Left lung (tissue), 10 donors: ENCODE data around the gene PTPRA. TPM values are rescaled to one million over a fixed set of nuclear protein-coding genes. Genes with fewer than 3 reads are reported as not detected.

Experiments
- ATAC-seq: fragments of 200-7000 bp; cut with Tn5 transposase; one replicate; pipeline ENCODE4 v1.9.1; 2020; ENCODE audit warnings: moderate library complexity
- DNase-seq, 4 donors: peaks; one replicate each; pipeline ENCODE4 v3.0.0-alpha.2; 2013 to 2020
- H3K27ac ChIP-seq, 2 donors: fragments of 200-600 bp; sonication (generic) in 1 of 2; one replicate each; pipeline versions ENCODE4 v1.5.0 to v1.8.0; 2020 to 2021
- H3K27me3 ChIP-seq, 2 donors: fragments of 200-600 bp; sonication (generic) in 1 of 2; one replicate each; pipeline versions ENCODE4 v1.5.0 to v1.8.0; 2020 to 2021
- H3K36me3 ChIP-seq, 2 donors: fragments of 200-600 bp; sonication (generic) in 1 of 2; one replicate each; pipeline versions ENCODE4 v1.5.0 to v1.8.0; 2020 to 2021
- H3K4me1 ChIP-seq, 2 donors: fragments of 200-600 bp; one replicate each; pipeline ENCODE4 v1.8.0; 2021
- H3K4me3 ChIP-seq, 2 donors: fragments of 200-600 bp; sonication (generic) in 1 of 2; one replicate each; pipeline versions ENCODE4 v1.5.0 to v1.8.0; 2020 to 2021; ENCODE audit warnings: mild to moderate bottlenecking in 1 of 2
- H3K9me3 ChIP-seq, 2 donors: fragments of 200-600 bp; sonication (generic) in 1 of 2; one replicate each; pipeline versions ENCODE4 v1.5.0 to v1.8.0; 2020 to 2021
- intact Hi-C, 2 donors: fragments of 100-400 bp; cut with DNase I; formaldehyde crosslinking; loops; one replicate each; pipeline versions ENCODE4 v1.11.2 to v1.14.2; 2022
- polyA plus RNA-seq, 6 donors: library from polyadenylated mRNA; unstranded; fragments of 120-200 nt; gene quantifications; one replicate each; pipeline ENCODE4 v1.2.1, GENCODE V29; 2013; ENCODE audit not compliant: insufficient read length in 6 of 6
- total RNA-seq, 2 donors: library from RNA; stranded (reverse); fragmentation: NEBNext Ultra II Directional; extraction: Animal tissue kit (Norgen Biotek cat#: 25700); gene quantifications; one replicate each; pipeline ENCODE4 v1.2.1, GENCODE V29; 2021
- TF ChIP-seq, protein P1 (sequence below), 2 donors: fragments of 200-600 bp; sonication (generic) in 1 of 2; IDR thresholded peaks; one replicate each; pipeline versions ENCODE4 v1.5.0 to v1.8.0; 2021; ENCODE audit warnings: antibody characterized with exemption in 2 of 2
- donor health status: DM: no; HTN: yes; CAD: no.
- donor health status: DM: no; HTN: no; CAD: no.

PTPRA gene
- total and polyA plus RNA-seq, 8 donors: 51.0 to 88.1 (median 78.6) TPM

DNA sequence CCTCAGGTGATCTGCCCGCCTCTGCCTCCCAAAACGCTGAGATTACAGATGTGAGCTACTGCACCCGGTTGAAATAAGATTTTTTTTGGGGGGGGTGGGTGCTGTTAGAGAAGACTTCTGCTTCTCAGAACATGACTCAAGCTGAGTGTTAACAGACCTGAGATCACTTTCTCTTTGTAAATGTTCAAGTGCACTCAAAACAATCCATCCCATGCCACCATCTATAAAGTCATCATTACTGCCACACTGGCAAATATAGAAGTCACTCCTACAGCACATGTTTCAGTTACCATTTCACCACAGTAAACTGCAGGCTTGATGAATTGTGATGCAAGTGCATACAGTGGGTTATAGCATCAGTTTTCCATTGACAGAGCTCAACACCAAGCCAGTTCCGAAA, 23.8 kb upstream of the PTPRA start:
- Histone ChIP-seq H3K36me3 (peaks cover 0 to 6% of the 10 kb centered on the region in 2 donors), H3K4me3 (no peak overlapping the region), H3K27me3 (no peaks in the 10 kb centered on the region), H3K4me1 (peaks cover 0 to 9% of the 10 kb centered on the region in 2 donors), H3K9me3 (no peaks in the 10 kb centered on the region), H3K27ac (no peak overlapping the region)
- TF ChIP-seq, protein P1, sequence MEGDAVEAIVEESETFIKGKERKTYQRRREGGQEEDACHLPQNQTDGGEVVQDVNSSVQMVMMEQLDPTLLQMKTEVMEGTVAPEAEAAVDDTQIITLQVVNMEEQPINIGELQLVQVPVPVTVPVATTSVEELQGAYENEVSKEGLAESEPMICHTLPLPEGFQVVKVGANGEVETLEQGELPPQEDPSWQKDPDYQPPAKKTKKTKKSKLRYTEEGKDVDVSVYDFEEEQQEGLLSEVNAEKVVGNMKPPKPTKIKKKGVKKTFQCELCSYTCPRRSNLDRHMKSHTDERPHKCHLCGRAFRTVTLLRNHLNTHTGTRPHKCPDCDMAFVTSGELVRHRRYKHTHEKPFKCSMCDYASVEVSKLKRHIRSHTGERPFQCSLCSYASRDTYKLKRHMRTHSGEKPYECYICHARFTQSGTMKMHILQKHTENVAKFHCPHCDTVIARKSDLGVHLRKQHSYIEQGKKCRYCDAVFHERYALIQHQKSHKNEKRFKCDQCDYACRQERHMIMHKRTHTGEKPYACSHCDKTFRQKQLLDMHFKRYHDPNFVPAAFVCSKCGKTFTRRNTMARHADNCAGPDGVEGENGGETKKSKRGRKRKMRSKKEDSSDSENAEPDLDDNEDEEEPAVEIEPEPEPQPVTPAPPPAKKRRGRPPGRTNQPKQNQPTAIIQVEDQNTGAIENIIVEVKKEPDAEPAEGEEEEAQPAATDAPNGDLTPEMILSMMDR (IDR thresholded peaks at IDR 0.05): no peak
- DNase-seq: no peak
- no peak for ATAC-seq
- intact Hi-C loops: no loop called here

DNA sequence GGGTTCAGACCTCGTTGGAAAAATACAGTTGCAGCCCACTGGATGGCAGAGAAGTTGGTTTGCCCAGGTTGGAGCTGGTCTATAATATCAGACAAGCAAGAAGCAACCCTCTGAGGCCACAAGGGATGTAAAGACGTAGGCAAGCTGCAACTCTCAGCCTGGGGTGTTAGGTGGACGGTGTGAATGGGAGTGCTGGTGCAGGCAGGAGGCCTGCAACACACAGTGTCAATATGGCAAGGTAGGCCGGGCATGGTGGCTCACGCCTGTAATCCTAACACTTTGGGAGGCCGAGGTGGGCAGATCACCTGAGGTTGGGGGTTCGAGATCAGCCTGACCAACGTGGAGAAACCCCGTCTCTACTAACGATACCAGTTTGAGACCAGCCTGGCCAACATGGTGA, 22.2 kb upstream of the PTPRA start:
- Histone ChIP-seq H3K27ac (no peak overlapping the region), H3K4me3 (no peak overlapping the region), H3K4me1 (peaks cover 0 to 9% of the 10 kb centered on the region in 2 donors), H3K9me3 (no peaks in the 10 kb centered on the region), H3K27me3 (no peaks in the 10 kb centered on the region), H3K36me3 (peaks cover 0 to 6% of the 10 kb centered on the region in 2 donors)
- TF ChIP-seq, protein P1 (IDR thresholded peaks at IDR 0.05): no peak
- DNase-seq (no peak), ATAC-seq (no peak)
- intact Hi-C loops: loop anchor here in 1 of 2 donors (5.0 kb wide), 1 partner anchor 99 kb away; no protein-coding TSS in a partner anchor

DNA sequence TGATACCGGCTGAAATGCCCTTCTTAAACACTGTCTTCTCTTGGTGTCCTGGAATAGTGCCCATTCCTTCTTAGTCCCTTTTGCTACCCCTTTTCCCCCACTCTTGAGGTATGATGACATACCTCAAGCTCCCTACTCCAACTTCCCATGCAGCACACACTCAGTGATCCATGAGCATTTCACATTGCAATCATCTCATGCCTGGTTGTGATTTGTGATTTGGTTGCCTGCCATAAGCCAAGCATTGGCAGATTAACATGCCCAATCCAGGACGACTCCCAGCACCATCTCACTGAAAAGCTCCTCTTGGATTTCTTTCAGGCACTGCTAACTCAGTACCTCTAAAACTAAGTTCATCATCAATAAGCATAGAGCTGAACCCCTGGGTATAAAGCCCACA, 14.7 kb upstream of the PTPRA start:
- no peak for ATAC-seq
- intact Hi-C loops: no loop called here
- no peak for DNase-seq

DNA sequence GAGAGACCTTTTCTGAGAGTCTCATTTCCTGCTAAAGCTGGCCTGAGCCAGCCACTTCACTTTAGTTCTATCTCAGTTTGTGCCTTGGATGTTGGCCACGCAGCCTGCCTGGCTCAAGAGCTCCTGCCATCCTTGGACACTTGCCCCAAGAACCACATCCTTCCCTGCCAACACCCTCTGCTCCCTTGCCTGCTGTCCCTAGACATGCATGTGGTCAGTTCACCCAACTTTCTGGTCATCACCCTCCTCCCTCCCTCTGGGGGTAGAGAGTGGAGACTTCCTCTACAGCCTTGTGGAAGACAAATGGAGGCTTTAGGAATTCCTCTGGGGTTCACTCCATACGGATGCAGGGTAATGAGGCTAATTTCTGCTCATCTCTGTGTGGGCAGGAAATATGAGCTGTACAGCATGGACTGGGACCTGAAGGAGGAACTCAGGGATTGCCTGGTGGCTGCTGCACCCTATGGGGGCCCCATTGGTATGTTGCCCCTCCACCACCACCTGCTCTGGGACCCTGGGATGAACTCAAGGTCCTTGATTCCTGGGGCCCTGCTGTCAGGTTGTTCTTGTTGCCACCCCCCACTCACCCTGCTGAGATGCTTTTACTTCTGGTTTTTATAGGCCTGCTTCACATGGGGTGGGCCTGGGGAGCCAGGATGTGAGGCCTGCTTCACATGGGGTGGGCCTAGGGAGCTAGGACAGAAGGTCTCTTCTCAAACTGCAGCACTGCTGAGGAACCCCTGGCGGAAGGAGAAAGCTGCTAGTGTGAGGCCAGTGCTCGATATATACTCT, 13.8 kb upstream of the PTPRA start:
- H3K4me3 ChIP-seq: no peak overlapping the region
- H3K4me1 ChIP-seq: no peaks in the 10 kb centered on the region
- peaks cover 0 to 45% of the 10 kb centered on the region in 2 donors for H3K36me3 ChIP-seq
- H3K27ac ChIP-seq: no peak overlapping the region
- no peaks in the 10 kb centered on the region for H3K27me3 ChIP-seq
- ATAC-seq (no peak), DNase-seq (no peak)
- intact Hi-C loops: no loop called here
- no peaks in the 10 kb centered on the region for H3K9me3 ChIP-seq
- TF ChIP-seq, protein P1 (IDR thresholded peaks at IDR 0.05): no peak

More for the DNA sequence above, 14.7 kb upstream of the PTPRA start:
- Histone ChIP-seq H3K27me3 (no peaks in the 10 kb centered on the region), H3K27ac (no peak overlapping the region), H3K36me3 (peaks cover 0 to 35% of the 10 kb centered on the region in 2 donors), H3K9me3 (no peaks in the 10 kb centered on the region), H3K4me1 (no peaks in the 10 kb centered on the region), H3K4me3 (no peak overlapping the region)
- TF ChIP-seq, protein P1 (IDR thresholded peaks at IDR 0.05): no peak

DNA sequence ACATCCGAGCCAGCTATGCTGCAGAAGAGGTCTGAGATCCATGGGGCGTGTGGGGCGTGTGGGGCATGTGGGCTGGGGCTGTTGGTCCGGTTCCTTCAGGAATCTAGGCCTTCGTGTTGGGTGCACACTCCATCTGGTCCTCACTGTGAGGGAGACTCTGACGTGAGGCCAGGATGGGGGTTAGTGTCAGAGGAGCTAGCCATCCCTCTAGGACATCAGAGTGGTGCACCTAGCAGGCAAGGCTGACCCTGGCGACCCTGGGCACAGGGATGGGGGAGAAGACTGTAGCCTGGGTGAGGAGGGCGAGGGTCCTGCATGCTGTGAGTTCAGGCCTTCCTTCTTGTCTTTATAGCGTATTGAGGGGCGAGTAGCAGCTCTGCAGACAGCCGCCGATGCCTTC, 8.7 kb upstream of the PTPRA start:
- Histone ChIP-seq H3K4me1 (no peaks in the 10 kb centered on the region), H3K9me3 (no peaks in the 10 kb centered on the region), H3K27me3 (no peaks in the 10 kb centered on the region), H3K27ac (no peak overlapping the region), H3K4me3 (no peak overlapping the region), H3K36me3 (peaks cover 0 to 72% of the 10 kb centered on the region in 2 donors)
- DNase-seq (no peak), ATAC-seq (no peak)
- TF ChIP-seq, protein P1 (IDR thresholded peaks at IDR 0.05): no peak
- intact Hi-C loops: no loop called here
